ENCODE results near the gene GRPR.
"Not testable (repeated sequence)": the region's sequence is repeated elsewhere in the genome, so short reads cannot be mapped to it uniquely, and the experiment has no call there.

Gene GRPR

GRCh38 chrX:16145093-16145492, 21.7 kb downstream of the GRPR start:
- not testable (repeated sequence) for H3K27ac Mint-ChIP-seq, ATAC-seq, H3K4me3 Mint-ChIP-seq, H3K36me3 Mint-ChIP-seq, H3K4me1 Mint-ChIP-seq, H3K9me3 Mint-ChIP-seq
- peaks cover 13% of the 10 kb centered on the region for H3K27me3 Mint-ChIP-seq

GRCh38 chrX:16145656-16146055, 22.3 kb downstream of the GRPR start:
- Mint-ChIP-seq H3K4me3 (no peak overlapping the region), H3K27ac (no peak overlapping the region), H3K27me3 (peaks cover 13% of the 10 kb centered on the region), H3K9me3 (peaks cover 4% of the 10 kb centered on the region), H3K4me1 (no peaks in the 10 kb centered on the region), H3K36me3 (no peaks in the 10 kb centered on the region)
- no peak for ATAC-seq

GRCh38 chrX:16148896-16149295, 25.5 kb downstream of the GRPR start:
- H3K4me3 Mint-ChIP-seq: no peak overlapping the region
- H3K9me3 Mint-ChIP-seq: peaks cover 4% of the 10 kb centered on the region
- H3K27ac Mint-ChIP-seq: no peak overlapping the region
- ATAC-seq: no peak
- H3K36me3 Mint-ChIP-seq: no peaks in the 10 kb centered on the region
- H3K27me3 Mint-ChIP-seq: no peaks in the 10 kb centered on the region
- H3K4me1 Mint-ChIP-seq: no peaks in the 10 kb centered on the region

- Mint-ChIP-seq H3K36me3 (no peaks in the 10 kb centered on the region), H3K4me3 (no peak overlapping the region), H3K9me3 (no peaks in the 10 kb centered on the region), H3K27ac (no peak overlapping the region), H3K4me1 (no peaks in the 10 kb centered on the region), H3K27me3 (no peaks in the 10 kb centered on the region)
- ATAC-seq: no peak
These were observed 32.3 kb downstream of the GRPR start for GRCh38 chrX:16155581-16156096.

- no peak for ATAC-seq
- H3K27ac Mint-ChIP-seq: no peak overlapping the region
- no peaks in the 10 kb centered on the region for H3K36me3 Mint-ChIP-seq
- H3K9me3 Mint-ChIP-seq: no peaks in the 10 kb centered on the region
- no peak overlapping the region for H3K4me3 Mint-ChIP-seq
- no peaks in the 10 kb centered on the region for H3K4me1 Mint-ChIP-seq
- H3K27me3 Mint-ChIP-seq: no peaks in the 10 kb centered on the region
These were observed 33.4 kb downstream of the GRPR start for GRCh38 chrX:16156692-16157331.

- Mint-ChIP-seq H3K4me3 (no peak overlapping the region), H3K27me3 (peaks cover 11% of the 10 kb centered on the region), H3K9me3 (no peaks in the 10 kb centered on the region), H3K27ac (no peak overlapping the region), H3K36me3 (no peaks in the 10 kb centered on the region), H3K4me1 (no peaks in the 10 kb centered on the region)
- no peak for ATAC-seq
These were observed 37.4 kb downstream of the GRPR start for GRCh38 chrX:16160729-16161128.

GRCh38 chrX:16161173-16161572, 37.8 kb downstream of the GRPR start:
- not testable (repeated sequence) for H3K4me3 Mint-ChIP-seq, H3K27ac Mint-ChIP-seq, ATAC-seq

GRCh38 chrX:16162391-16162790, 39.0 kb downstream of the GRPR start:
- Mint-ChIP-seq H3K9me3 (no peaks in the 10 kb centered on the region), H3K27ac (no peak overlapping the region), H3K4me1 (no peaks in the 10 kb centered on the region), H3K27me3 (peaks cover 11% of the 10 kb centered on the region), H3K36me3 (no peaks in the 10 kb centered on the region), H3K4me3 (no peak overlapping the region)
- ATAC-seq: no peak

More at GRCh38 chrX:16161173-16161572, 37.8 kb downstream of the GRPR start:
- not testable (repeated sequence) for H3K9me3 Mint-ChIP-seq, H3K4me1 Mint-ChIP-seq, H3K36me3 Mint-ChIP-seq
- peaks cover 11% of the 10 kb centered on the region for H3K27me3 Mint-ChIP-seq

GRCh38 chrX:16164748-16165147, 41.4 kb downstream of the GRPR start:
- Mint-ChIP-seq H3K4me3 (no peak overlapping the region), H3K27ac (no peak overlapping the region), H3K9me3 (no peaks in the 10 kb centered on the region), H3K27me3 (peaks cover 23% of the 10 kb centered on the region), H3K36me3 (no peaks in the 10 kb centered on the region), H3K4me1 (no peaks in the 10 kb centered on the region)
- no peak for ATAC-seq

- no peak for ATAC-seq
- H3K4me1 Mint-ChIP-seq: no peaks in the 10 kb centered on the region
- no peaks in the 10 kb centered on the region for H3K9me3 Mint-ChIP-seq
- H3K27me3 Mint-ChIP-seq: peaks cover 23% of the 10 kb centered on the region
- no peak within 1 kb of the TSS for H3K27ac Mint-ChIP-seq
- no peaks in the 10 kb centered on the region for H3K36me3 Mint-ChIP-seq
- H3K4me3 Mint-ChIP-seq: no peak within 1 kb of the TSS
These were observed 43.8 kb downstream of the GRPR start, which contains the start of gene MAGEB17 for GRCh38 chrX:16167181-16167580. TSS of gene MAGEB17 (plus strand) at chrX:16167481. CDS start at chrX:16170383, 2,902 bp downstream.

- H3K4me3 Mint-ChIP-seq: no peak overlapping the region
- no peaks in the 10 kb centered on the region for H3K36me3 Mint-ChIP-seq
- H3K4me1 Mint-ChIP-seq: no peaks in the 10 kb centered on the region
- H3K27ac Mint-ChIP-seq: no peak overlapping the region
- ATAC-seq: no peak
- no peaks in the 10 kb centered on the region for H3K9me3 Mint-ChIP-seq
- H3K27me3 Mint-ChIP-seq: peaks cover 12% of the 10 kb centered on the region
These were observed 47.7 kb downstream of the GRPR start for GRCh38 chrX:16171039-16171438.

- Mint-ChIP-seq H3K9me3 (no peaks in the 10 kb centered on the region), H3K27ac (no peak overlapping the region), H3K4me3 (no peak overlapping the region), H3K27me3 (peaks cover 12% of the 10 kb centered on the region), H3K4me1 (no peaks in the 10 kb centered on the region), H3K36me3 (no peaks in the 10 kb centered on the region)
- ATAC-seq: no peak
These were observed 48.6 kb downstream of the GRPR start for GRCh38 chrX:16171944-16172343.

- peaks cover 12% of the 10 kb centered on the region for H3K27me3 Mint-ChIP-seq
- no peak overlapping the region for H3K27ac Mint-ChIP-seq
- no peak for ATAC-seq
- H3K4me1 Mint-ChIP-seq: no peaks in the 10 kb centered on the region
- H3K9me3 Mint-ChIP-seq: no peaks in the 10 kb centered on the region
- H3K4me3 Mint-ChIP-seq: no peak overlapping the region
- no peaks in the 10 kb centered on the region for H3K36me3 Mint-ChIP-seq
These were observed 49.0 kb downstream of the GRPR start for GRCh38 chrX:16172391-16172790.

GRCh38 chrX:16175329-16176061, 52.1 kb downstream of the GRPR start:
- no peak for ATAC-seq
- no peaks in the 10 kb centered on the region for H3K36me3 Mint-ChIP-seq
- no peak overlapping the region for H3K4me3 Mint-ChIP-seq
- H3K9me3 Mint-ChIP-seq: no peaks in the 10 kb centered on the region
- H3K4me1 Mint-ChIP-seq: no peaks in the 10 kb centered on the region
- no peak overlapping the region for H3K27ac Mint-ChIP-seq
- H3K27me3 Mint-ChIP-seq: no peaks in the 10 kb centered on the region

- no peaks in the 10 kb centered on the region for H3K36me3 Mint-ChIP-seq
- no peaks in the 10 kb centered on the region for H3K4me1 Mint-ChIP-seq
- no peaks in the 10 kb centered on the region for H3K27me3 Mint-ChIP-seq
- no peaks in the 10 kb centered on the region for H3K9me3 Mint-ChIP-seq
- ATAC-seq: no peak
- H3K27ac Mint-ChIP-seq: no peak overlapping the region
- H3K4me3 Mint-ChIP-seq: no peak overlapping the region
These were observed 53.9 kb downstream of the GRPR start for GRCh38 chrX:16177260-16177659.

- not testable (repeated sequence) for H3K4me3 Mint-ChIP-seq, H3K9me3 Mint-ChIP-seq, H3K36me3 Mint-ChIP-seq, H3K4me1 Mint-ChIP-seq, ATAC-seq, H3K27ac Mint-ChIP-seq
- peaks cover 15% of the 10 kb centered on the region for H3K27me3 Mint-ChIP-seq
These were observed 60.5 kb downstream of the GRPR start for GRCh38 chrX:16183843-16184242.

All from stimulated activated memory B cell treated with anti-CD40 and anti-IgM and Interleukin-4, amounts not matched to agents 10 μg/mL and 1 μg/mL and 100 μg/mL, for 72 hours (primary cell).